K562 (cell line): Measurements from ENCODE around the gene BTBD18. TPM values are rescaled to one million over a fixed set of nuclear protein-coding genes. Genes with fewer than 3 reads are reported as not detected.

Experiments used
- CBFB ChIP-seq: sonication (generic); formaldehyde crosslinking; IDR thresholded peaks from 2 replicates; pipeline ENCODE4 v1.4.0; 2020; ENCODE audit warnings: mild to moderate bottlenecking, missing genetic modification reagents
- CBX3 ChIP-seq, 2 experiments: IDR thresholded peaks; 1 replicate in 1 of 2; 2 replicates in 1 of 2; pipeline ENCODE4 v1.6.1; 2012; ENCODE audit warnings: inconsistent platforms in 2 of 2, low read length in 2 of 2, borderline replicate concordance in 1 of 2, control low read depth in 1 of 2
- KDM2B ChIP-seq: fragments of 250-450 bp; sonication (Bioruptor Pico); IDR thresholded peaks from 2 replicates; pipeline ENCODE4 v1.8.0; 2021; ENCODE audit warnings: mild to moderate bottlenecking, moderate library complexity
- MCM3 ChIP-seq: fragments of 450-650 bp; IDR thresholded peaks from 2 replicates; pipeline ENCODE4 v1.6.1; 2016
- POLR3A ChIP-seq: IDR thresholded peaks from 2 replicates; pipeline ENCODE4 v1.6.1; 2011; ENCODE audit warnings: borderline replicate concordance, mild to moderate bottlenecking, moderate library complexity; ENCODE audit not compliant: insufficient read length, insufficient read depth; ENCODE audit errors: extremely low read depth
- PYGO2 ChIP-seq: fragments of 450-650 bp; IDR thresholded peaks from 2 replicates; pipeline ENCODE4 v1.6.1; 2016; ENCODE audit warnings: mild to moderate bottlenecking, missing genetic modification characterization, moderate library complexity, missing compliant biosample characterization
- RAD51 ChIP-seq: fragments of 450-650 bp; IDR thresholded peaks from 2 replicates; pipeline ENCODE4 v1.7.1; 2016; ENCODE audit warnings: low read depth, mild to moderate bottlenecking, borderline replicate concordance
- RBM25 ChIP-seq: fragments of 200-400 bp; formaldehyde crosslinking; IDR thresholded peaks from 2 replicates; pipeline ENCODE4 v1.6.1; 2018; ENCODE audit warnings: low read length, low read depth, moderate library complexity; ENCODE audit not compliant: severe bottlenecking
- XRCC3 ChIP-seq: fragments of 450-650 bp; IDR thresholded peaks from 2 replicates; pipeline ENCODE4 v1.6.1; 2017; ENCODE audit warnings: mild to moderate bottlenecking, moderate library complexity
- YBX1 ChIP-seq: fragments of 450-650 bp; IDR thresholded peaks from 2 replicates; pipeline ENCODE4 v1.7.1; 2016; ENCODE audit warnings: mild to moderate bottlenecking
- ZNF23 ChIP-seq: fragments of 250-450 bp; sonication (Bioruptor Pico); IDR thresholded peaks from 2 replicates; pipeline ENCODE4 v1.4.0; 2020; ENCODE audit warnings: mild to moderate bottlenecking
- polyA plus RNA-seq, 8 experiments: library from polyadenylated mRNA; depleted of rRNA in 4 of 8; stranded (reverse) in 5 of 8; unstranded in 3 of 8; fragments of >200 nt; fragmentation: Nextera tagmentation in 2 of 8; fragmentation: Illumina TruSeq in 1 of 8; extraction: Ambion mirVana in 2 of 8; extraction: Trizol in 1 of 8; gene quantifications; 2 replicates each; pipeline versions ENCODE4 v1.2.1 to v1.2.3, GENCODE V29; 2011 to 2014; ENCODE audit warnings: inconsistent platforms in 1 of 8, missing spikeins in 1 of 8
- total RNA-seq, 7 experiments: library from RNA; depleted of rRNA in 6 of 7; stranded (reverse); fragments of >200 nt in 6 of 7; fragmentation: Illumina TruSeq in 2 of 7; extraction: Trizol in 2 of 7; gene quantifications; 2 replicates each; pipeline versions ENCODE4 v1.2.1 to v1.2.3, GENCODE V29; 2011 to 2021; ENCODE audit warnings: low replicate concordance in 1 of 7
- TF ChIP-seq, protein P1 (sequence below), 2 experiments: fragments of 450-650 bp; conservative IDR thresholded peaks; 2 replicates each; pipeline ENCODE4 v1.6.1; 2017; ENCODE audit warnings: mild to moderate bottlenecking in 2 of 2, moderate library complexity in 2 of 2
- TF ChIP-seq, protein P2 (sequence below): fragments of 250-450 bp; sonication (Bioruptor Pico); IDR thresholded peaks from 2 replicates; pipeline ENCODE4 v1.5.0; 2021; ENCODE audit warnings: mild to moderate bottlenecking, moderate library complexity
- TF ChIP-seq, protein P3 (sequence below): fragments of 450-650 bp; IDR thresholded peaks from 2 replicates; pipeline ENCODE4 v1.6.1; 2016; ENCODE audit warnings: borderline replicate concordance
- TF ChIP-seq, protein P4 (sequence below): fragments of 250-450 bp; sonication (Bioruptor Pico); IDR thresholded peaks from 2 replicates; pipeline ENCODE4 v1.9.0; 2021; ENCODE audit warnings: mild to moderate bottlenecking, inconsistent platforms
- TF ChIP-seq, protein P5 (sequence below): sonication (generic); formaldehyde crosslinking; IDR thresholded peaks from 2 replicates; pipeline ENCODE4 v1.8.1; 2023; ENCODE audit warnings: mild to moderate bottlenecking, missing genetic modification reagents, moderate library complexity

The BTBD18 gene
- total and polyA plus RNA-seq, 9 of the 15 experiments (the other 6 are each of a cell fraction or from before 2014, with no cell fraction given) = 0.06 TPM; not detected in 8

DNA sequence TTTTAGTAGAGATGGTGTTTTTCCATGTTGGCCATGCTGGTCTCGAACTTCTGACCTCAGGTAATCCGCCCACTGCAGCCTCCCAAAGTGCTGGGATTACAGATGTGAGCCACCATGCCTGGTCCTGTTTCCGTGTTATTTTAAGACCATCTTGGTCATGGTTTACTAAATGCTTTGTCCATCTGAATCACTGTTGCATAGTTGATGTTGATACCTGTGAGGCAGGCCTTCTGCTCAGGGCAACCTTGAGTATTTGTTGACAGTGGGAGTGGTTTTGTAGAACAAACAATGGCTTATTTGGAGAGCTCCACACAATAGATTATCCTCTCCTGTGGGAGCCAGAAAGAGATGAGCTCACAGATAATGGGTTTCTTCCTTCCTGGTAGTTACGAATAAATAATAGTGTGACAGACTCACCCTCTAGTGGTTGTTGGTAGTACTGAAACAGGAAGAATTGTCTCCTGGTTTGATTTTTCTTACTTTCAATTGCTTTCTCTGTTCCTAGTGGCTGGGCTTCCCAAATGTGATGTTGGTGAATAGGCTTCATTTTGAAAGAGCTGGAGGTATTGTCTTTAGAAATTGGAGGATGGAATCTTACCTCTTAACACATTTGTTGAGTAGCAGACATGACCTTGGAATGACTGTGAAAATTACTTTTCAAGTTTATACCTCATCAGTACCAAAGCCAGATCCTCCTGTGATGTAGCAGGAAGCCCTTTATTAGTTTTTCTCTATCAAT lies 49.0 kb upstream of the BTBD18 start (continued):
- TF ChIP-seq, protein P1, sequence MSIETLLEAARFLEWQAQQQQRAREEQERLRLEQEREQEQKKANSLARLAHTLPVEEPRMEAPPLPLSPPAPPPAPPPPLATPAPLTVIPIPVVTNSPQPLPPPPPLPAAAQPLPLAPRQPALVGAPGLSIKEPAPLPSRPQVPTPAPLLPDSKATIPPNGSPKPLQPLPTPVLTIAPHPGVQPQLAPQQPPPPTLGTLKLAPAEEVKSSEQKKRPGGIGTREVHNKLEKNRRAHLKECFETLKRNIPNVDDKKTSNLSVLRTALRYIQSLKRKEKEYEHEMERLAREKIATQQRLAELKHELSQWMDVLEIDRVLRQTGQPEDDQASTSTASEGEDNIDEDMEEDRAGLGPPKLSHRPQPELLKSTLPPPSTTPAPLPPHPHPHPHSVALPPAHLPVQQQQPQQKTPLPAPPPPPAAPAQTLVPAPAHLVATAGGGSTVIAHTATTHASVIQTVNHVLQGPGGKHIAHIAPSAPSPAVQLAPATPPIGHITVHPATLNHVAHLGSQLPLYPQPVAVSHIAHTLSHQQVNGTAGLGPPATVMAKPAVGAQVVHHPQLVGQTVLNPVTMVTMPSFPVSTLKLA (conservative IDR thresholded peaks at IDR 0.05) = no peak
- TF ChIP-seq RAD51 = no peak
- TF ChIP-seq RBM25 = no peak
- TF ChIP-seq, protein P2, sequence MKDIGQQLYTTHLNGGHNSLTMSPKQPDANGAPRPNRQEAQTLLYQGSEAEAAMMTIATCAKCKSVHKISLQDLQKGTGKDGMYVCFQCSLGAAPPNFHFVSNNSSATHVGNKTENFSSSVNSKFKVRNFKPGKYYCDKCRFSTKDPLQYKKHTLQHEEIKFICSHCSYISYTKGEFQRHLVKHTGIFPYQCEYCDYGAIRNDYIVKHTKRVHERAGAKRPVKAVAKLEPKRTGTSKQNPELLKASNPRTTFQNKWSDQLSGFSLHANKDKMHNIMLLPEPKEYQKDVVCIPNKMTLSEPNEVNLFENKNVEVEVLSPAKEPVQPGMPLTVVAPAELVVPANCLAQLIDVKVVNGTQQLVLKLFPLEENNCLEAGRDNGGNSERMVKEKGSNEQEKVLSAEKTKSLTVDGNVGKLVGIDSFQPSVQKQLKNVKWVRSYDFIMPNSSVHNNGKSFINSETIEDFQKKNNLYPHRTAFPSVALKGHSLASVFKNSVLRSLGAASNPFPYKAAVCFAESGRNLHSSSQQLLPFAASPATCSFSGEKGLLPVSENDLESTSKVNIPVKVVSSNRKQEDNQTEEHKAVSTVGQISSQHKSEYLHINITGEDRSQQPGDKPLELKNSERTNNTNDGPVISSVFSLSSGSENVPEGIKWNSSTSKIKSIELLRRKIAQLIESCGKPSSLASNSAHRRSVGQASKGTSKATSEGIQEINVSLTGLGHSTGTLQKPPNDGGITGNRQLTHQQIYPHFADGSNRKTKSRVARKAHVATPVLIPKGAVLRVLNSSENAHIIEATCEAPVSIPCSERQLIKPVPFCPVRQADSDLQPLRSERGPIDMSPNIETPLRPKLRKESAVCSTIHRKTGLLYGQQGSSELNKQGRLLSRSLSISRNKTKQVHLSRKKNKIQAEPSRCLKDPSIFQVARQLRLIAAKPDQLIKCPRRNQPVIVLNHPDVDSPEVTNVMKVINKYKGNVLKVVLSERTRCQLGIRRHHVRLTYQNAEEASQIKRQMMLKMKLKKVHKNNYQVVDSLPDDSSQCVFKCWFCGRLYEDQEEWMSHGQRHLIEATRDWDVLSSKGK (CRISPR knock-in tag) = no peak
- TF ChIP-seq XRCC3 = no peak
- no peak for TF ChIP-seq CBFB
- no peak for TF ChIP-seq YBX1
- TF ChIP-seq, protein P3, sequence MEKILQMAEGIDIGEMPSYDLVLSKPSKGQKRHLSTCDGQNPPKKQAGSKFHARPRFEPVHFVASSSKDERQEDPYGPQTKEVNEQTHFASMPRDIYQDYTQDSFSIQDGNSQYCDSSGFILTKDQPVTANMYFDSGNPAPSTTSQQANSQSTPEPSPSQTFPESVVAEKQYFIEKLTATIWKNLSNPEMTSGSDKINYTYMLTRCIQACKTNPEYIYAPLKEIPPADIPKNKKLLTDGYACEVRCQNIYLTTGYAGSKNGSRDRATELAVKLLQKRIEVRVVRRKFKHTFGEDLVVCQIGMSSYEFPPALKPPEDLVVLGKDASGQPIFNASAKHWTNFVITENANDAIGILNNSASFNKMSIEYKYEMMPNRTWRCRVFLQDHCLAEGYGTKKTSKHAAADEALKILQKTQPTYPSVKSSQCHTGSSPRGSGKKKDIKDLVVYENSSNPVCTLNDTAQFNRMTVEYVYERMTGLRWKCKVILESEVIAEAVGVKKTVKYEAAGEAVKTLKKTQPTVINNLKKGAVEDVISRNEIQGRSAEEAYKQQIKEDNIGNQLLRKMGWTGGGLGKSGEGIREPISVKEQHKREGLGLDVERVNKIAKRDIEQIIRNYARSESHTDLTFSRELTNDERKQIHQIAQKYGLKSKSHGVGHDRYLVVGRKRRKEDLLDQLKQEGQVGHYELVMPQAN = no peak
- no peak for TF ChIP-seq PYGO2 (tag)
- no peak for TF ChIP-seq MCM3
- TF ChIP-seq, protein P4, sequence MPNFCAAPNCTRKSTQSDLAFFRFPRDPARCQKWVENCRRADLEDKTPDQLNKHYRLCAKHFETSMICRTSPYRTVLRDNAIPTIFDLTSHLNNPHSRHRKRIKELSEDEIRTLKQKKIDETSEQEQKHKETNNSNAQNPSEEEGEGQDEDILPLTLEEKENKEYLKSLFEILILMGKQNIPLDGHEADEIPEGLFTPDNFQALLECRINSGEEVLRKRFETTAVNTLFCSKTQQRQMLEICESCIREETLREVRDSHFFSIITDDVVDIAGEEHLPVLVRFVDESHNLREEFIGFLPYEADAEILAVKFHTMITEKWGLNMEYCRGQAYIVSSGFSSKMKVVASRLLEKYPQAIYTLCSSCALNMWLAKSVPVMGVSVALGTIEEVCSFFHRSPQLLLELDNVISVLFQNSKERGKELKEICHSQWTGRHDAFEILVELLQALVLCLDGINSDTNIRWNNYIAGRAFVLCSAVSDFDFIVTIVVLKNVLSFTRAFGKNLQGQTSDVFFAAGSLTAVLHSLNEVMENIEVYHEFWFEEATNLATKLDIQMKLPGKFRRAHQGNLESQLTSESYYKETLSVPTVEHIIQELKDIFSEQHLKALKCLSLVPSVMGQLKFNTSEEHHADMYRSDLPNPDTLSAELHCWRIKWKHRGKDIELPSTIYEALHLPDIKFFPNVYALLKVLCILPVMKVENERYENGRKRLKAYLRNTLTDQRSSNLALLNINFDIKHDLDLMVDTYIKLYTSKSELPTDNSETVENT (CRISPR knock-in tag) = no peak
- TF ChIP-seq POLR3A = no peak
- no peak for TF ChIP-seq KDM2B (CRISPR knock-in tag)
- TF ChIP-seq CBX3 (IDR thresholded peaks at IDR 0.05; ENCODE audit: borderline replicate concordance in 1 of 2, low read length in 2 of 2) = no peak
- TF ChIP-seq, protein P5, sequence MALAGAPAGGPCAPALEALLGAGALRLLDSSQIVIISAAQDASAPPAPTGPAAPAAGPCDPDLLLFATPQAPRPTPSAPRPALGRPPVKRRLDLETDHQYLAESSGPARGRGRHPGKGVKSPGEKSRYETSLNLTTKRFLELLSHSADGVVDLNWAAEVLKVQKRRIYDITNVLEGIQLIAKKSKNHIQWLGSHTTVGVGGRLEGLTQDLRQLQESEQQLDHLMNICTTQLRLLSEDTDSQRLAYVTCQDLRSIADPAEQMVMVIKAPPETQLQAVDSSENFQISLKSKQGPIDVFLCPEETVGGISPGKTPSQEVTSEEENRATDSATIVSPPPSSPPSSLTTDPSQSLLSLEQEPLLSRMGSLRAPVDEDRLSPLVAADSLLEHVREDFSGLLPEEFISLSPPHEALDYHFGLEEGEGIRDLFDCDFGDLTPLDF (CRISPR knock-in tag) = no peak
- no peak for TF ChIP-seq ZNF23 (CRISPR knock-in tag)
